IMR-90 (cell line): ENCODE data around the gene BAD.
A peak's percentile ranks its signal among the peaks of the same experiment; 100 is the strongest.

ENCODE experiments used
- BHLHE40 ChIP-seq: fragments of 150-350 bp; IDR thresholded peaks from 2 replicates; pipeline ENCODE4 v1.6.1; 2016; ENCODE audit warnings: mild to moderate bottlenecking, low read depth, low read length
- CEBPB ChIP-seq: IDR thresholded peaks from 2 replicates; pipeline ENCODE4 v1.6.1; 2012; ENCODE audit warnings: low read depth, low read length, improper control_type of control experiment
- ELK1 ChIP-seq: fragments of 150-350 bp; IDR thresholded peaks from 2 replicates; pipeline ENCODE4 v1.6.1; 2016; ENCODE audit warnings: low read depth, mild to moderate bottlenecking, low read length, moderate library complexity, borderline replicate concordance
- MAFK ChIP-seq: IDR thresholded peaks from 2 replicates; pipeline ENCODE4 v1.6.1; 2012; ENCODE audit warnings: low read depth, low read length, improper control_type of control experiment
- MAZ ChIP-seq: IDR thresholded peaks from 2 replicates; pipeline ENCODE4 v1.6.1; 2012; ENCODE audit warnings: low read depth, mild to moderate bottlenecking, low read length, improper control_type of control experiment, moderate library complexity, borderline replicate concordance
- MXI1 ChIP-seq: IDR thresholded peaks from 2 replicates; pipeline ENCODE4 v1.6.1; 2012; ENCODE audit warnings: low read depth, mild to moderate bottlenecking, low read length, moderate library complexity, borderline replicate concordance
- NFE2L2 ChIP-seq: fragments of 150-350 bp; IDR thresholded peaks from 2 replicates; pipeline ENCODE4 v1.6.1; 2016; ENCODE audit warnings: low read depth, mild to moderate bottlenecking, low read length
- POLR2A ChIP-seq: IDR thresholded peaks from 2 replicates; pipeline ENCODE4 v1.6.1; 2012; ENCODE audit warnings: mild to moderate bottlenecking, low read depth, low read length
- RAD21 ChIP-seq: IDR thresholded peaks from 2 replicates; pipeline ENCODE4 v1.6.1; 2012; ENCODE audit warnings: low read length, improper control_type of control experiment
- RCOR1 ChIP-seq: IDR thresholded peaks from 2 replicates; pipeline ENCODE4 v1.6.1; 2012; ENCODE audit warnings: mild to moderate bottlenecking, low read length, improper control_type of control experiment; ENCODE audit not compliant: insufficient replicate concordance
- RFX5 ChIP-seq: IDR thresholded peaks from 2 replicates; pipeline ENCODE4 v1.8.0; 2012; ENCODE audit warnings: low read depth, mild to moderate bottlenecking, low read length, moderate library complexity
- USF2 ChIP-seq: fragments of 150-350 bp; IDR thresholded peaks from 2 replicates; pipeline ENCODE4 v1.6.1; 2017; ENCODE audit warnings: mild to moderate bottlenecking, antibody characterized with exemption, low read length, low read depth
- TF ChIP-seq, protein P1 (sequence below): conservative IDR thresholded peaks from 2 replicates; pipeline ENCODE4 v1.5.1; 2012; ENCODE audit warnings: mild to moderate bottlenecking, low read depth, low read length, improper control_type of control experiment

- TF ChIP-seq POLR2A = no peak
- TF ChIP-seq, protein P1, sequence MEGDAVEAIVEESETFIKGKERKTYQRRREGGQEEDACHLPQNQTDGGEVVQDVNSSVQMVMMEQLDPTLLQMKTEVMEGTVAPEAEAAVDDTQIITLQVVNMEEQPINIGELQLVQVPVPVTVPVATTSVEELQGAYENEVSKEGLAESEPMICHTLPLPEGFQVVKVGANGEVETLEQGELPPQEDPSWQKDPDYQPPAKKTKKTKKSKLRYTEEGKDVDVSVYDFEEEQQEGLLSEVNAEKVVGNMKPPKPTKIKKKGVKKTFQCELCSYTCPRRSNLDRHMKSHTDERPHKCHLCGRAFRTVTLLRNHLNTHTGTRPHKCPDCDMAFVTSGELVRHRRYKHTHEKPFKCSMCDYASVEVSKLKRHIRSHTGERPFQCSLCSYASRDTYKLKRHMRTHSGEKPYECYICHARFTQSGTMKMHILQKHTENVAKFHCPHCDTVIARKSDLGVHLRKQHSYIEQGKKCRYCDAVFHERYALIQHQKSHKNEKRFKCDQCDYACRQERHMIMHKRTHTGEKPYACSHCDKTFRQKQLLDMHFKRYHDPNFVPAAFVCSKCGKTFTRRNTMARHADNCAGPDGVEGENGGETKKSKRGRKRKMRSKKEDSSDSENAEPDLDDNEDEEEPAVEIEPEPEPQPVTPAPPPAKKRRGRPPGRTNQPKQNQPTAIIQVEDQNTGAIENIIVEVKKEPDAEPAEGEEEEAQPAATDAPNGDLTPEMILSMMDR = no peak
- TF ChIP-seq ELK1 = no peak
- TF ChIP-seq RFX5 = no peak
- peak; percentile 39; the same call in 1 of the 2 replicates for TF ChIP-seq BHLHE40
- TF ChIP-seq MAFK = no peak
- no peak for TF ChIP-seq RAD21
- no peak for TF ChIP-seq RCOR1
- no peak for TF ChIP-seq MAZ
- no peak for TF ChIP-seq MXI1
- no peak for TF ChIP-seq NFE2L2
- TF ChIP-seq USF2 = no peak
- no peak for TF ChIP-seq CEBPB
These were observed 39.1 kb downstream of the BAD start for GRCh38 chr11:64245401-64245796.
